CD4-positive, alpha-beta T cell treated with Interleukin-15 for 4 hours (primary cell): ENCODE data around the gene PTPN4.
"Not testable (repeated sequence)": the region's sequence is repeated elsewhere in the genome, so short reads cannot be mapped to it uniquely, and the experiment has no call there.

Experiments used
- DNase-seq: peaks from one replicate; pipeline ENCODE4 v3.0.0-alpha.2; 2020; ENCODE audit warnings: low spot score

Gene PTPN4

GRCh38 chr2:120020554-120020953, 260.8 kb downstream of the PTPN4 start:
- no peak for DNase-seq

DNA sequence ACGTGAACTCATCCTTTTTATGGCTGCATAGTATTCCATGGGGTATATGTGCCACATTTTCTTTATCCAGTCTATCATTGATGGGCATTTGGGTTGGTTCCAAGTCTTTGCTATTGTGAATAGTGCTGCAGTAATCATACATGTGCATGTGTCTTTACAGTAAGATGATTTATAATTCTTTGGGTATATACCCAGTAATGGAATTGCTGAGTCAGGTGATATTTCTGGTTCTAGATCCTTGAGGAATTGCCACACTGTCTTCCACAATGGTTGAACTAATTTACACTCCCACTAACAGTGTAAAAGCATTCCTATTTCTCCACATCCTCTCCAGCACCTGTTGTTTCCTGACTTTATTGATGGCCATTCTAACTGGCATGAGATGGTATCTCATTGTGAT, 262.8 kb downstream of the PTPN4 start:
- DNase-seq, result not testable (repeated sequence)

DNA sequence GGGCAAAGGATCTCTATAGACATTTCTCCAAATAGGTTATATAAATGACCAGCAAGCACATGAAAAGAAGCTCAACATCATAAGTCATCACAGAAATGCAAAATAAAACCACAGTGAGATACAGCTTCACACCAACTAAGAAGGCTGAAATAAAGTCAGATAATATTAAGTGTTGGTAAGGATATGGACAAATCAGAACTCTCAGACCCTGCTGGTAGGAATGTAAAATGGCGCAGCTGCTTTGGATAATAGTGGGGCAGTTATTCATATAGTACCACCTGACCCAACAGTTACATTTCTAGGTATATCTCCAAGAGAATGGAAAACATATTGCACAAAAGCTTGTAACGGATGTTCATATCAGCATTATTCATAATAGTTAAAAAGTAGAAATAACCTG, 267.2 kb downstream of the PTPN4 start:
- no peak for DNase-seq

DNA sequence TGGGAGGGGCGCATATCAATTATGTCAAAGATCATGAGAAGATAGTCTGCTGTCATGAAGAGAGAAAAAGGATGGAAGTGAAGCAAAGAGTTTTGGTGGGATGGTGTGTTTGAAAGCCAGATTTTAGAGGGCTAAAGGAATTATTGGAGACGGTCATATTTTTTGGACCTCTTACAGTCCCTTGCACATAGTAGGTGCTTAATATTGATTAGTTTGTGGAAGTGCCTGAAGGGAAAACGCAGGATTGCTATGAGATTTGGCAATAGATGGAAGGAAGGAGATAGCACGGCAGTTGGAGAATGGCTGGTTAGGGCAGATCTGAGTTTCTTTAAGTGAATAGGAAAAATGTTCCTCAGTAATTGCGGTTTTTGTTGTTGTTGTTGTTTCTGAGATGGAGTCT, 269.1 kb downstream of the PTPN4 start:
- no peak for DNase-seq

- DNase-seq, result no peak
Measured at GRCh38 chr2:120029672-120030640, 270.2 kb downstream of the PTPN4 start.

- no peak for DNase-seq
Measured at GRCh38 chr2:120032297-120032696, 272.6 kb downstream of the PTPN4 start.
